HL-60/S4 treated with retinoic acid at 250 ng/mL for 4 days and 3 days (cell line): Measurements from ENCODE around the gene NSFL1C.
"Not testable (repeated sequence)": the region's sequence is repeated elsewhere in the genome, so short reads cannot be mapped to it uniquely, and the experiment has no call there.

Experiments used
- in situ Hi-C: fragments of 300-500 bp; cut with MboI; formaldehyde crosslinking; loops from 2 replicates; pipeline ENCODE4 v1.7.0; 2022; ENCODE audit warnings: low sequenced_read_pairs

The NSFL1C gene

DNA sequence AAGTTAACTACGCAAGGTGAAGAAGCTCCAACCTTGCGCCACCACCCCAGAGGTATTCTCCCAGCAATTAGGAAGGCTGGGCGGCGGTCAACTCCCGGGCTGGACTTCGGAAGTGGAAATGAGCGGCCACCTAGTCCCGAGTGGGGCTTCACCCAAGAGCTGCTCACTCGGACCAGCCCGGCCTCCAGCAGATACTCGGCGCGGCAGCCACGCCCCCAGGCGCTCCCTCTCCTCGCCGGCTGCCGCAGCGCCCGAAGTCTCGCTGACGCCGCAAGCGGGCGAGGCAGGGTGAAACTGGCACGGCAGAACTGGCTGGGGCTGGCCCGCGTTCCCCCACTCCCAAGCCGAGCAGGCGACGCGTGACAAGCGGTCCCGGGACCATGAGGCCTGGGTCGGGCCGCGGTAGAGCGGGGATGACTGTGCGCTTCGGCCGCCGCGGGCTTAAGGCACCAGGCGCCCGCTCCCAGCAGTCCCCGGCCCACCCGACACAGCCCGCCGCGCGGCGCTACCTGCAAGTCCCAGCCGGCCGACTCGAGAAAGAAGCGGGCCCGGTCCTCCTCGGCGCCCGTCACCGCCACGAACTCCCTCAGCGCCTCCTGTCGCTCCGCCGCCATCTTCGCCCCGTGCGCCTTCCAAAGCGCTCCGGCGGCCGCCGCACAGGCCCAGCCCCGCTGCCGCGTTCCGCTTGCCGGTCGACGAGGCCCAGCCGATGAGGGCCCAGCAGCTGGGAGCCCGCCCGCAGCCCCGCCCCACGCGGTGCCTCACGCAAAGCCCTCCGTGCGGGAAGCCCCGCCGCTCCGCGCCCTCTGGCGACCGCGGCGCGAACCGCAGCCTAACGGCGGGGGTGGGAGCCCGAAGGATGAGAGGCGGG, at the start of gene NSFL1C:
NSFL1C (minus strand) TSS at position 639 of the 871 bp plus-strand sequence; CDS start at position 614, 25 bp downstream.
- in situ Hi-C loops: no loop called here

DNA sequence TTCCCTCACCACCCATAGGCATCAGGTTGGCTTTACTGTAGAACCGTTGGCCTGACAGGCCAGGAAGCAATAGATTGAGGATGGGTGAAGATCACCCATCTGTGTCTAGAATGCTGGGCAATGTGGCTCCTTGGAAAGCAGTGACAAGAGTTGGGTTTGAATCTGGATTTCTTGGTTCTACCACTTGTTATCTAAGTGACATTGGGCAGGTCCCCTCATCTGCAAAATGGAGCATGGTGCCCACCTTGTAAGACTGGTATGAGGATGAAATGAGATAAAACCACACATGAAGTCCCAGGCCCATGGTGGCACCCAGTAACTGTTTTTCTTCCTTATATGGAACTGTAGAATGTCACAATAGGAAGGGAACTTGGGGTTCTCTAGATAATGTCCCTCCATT, 47.2 kb upstream of the NSFL1C start:
- in situ Hi-C loops: no loop called here

DNA sequence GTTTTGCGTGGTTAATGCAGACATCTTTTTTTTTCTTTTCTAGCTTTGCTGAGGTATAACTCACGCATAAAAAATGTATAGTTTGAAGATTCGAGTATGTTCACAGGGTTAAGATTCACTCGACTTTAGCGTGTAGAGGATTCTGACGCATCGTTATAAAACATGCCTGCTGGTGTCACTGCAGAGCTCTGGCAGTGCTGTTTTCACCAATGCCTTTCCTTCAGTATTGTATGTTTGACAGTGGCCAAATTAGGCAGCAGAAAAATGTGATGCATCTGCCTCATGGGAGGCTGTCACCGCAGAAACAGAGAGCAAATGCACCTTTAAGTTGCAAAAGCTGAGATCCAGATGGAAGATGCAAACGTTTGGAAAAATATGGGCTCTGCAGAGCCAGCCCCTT, 42.6 kb upstream of the NSFL1C start:
- in situ Hi-C loops: no loop called here

DNA sequence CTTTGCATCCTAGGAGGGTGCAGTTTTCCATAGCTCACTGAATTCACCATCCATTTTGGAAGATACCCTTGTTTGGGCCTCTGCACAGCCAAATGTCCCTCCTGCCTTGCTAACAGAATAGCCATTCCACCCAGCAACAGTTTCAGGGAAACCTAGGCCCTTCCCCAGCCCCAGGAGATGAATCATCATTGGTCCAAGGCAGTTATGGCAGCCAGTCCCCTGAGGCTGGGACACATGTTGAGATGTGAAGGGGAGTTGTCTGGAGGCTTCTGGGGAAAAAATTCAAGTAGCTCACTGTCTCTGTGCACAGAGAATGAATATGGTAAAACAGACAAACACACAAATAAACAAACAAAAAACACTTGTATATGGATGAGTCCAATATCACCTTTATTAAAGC, 41.9 kb upstream of the NSFL1C start:
- in situ Hi-C loops: no loop called here

DNA sequence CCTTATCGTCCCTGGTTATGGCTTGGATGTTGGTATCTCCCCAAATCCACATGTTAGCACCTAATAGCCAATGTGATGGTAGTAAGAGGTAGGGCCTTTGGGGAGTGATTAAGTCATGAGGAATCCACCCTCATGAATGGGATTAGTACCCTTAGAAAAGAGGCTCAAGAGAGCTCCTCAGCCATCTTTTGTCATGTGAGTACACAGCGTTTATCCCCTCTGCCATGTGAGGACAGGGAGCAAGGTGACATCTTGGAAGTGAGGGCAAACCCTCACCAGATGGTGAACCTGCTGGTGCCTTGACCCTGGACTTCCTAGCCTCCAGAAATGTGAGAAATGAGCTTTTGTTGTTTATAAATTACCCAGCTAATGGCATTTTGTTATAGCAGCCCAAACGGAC, 40.6 kb upstream of the NSFL1C start:
- in situ Hi-C loops: no loop called here

DNA sequence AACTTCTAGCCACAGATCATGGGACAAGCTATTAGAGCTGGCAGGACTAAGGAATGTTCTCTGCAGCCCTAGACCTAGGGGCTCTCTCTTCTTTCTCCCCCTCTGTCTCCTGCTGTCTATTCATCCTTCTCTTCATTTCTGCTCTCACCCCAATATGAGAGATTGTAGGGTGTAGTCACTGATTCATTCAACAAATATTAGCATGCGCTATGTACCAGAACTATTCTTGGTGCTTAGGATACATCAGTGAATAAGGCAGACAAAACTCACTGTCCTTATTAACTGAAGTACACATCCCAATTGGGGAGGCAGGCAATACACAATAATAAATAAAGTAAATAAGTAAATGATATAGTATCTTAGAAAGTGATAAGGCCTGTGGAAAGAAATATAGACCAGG, 39.2 kb upstream of the NSFL1C start:
- in situ Hi-C loops: no loop called here

DNA sequence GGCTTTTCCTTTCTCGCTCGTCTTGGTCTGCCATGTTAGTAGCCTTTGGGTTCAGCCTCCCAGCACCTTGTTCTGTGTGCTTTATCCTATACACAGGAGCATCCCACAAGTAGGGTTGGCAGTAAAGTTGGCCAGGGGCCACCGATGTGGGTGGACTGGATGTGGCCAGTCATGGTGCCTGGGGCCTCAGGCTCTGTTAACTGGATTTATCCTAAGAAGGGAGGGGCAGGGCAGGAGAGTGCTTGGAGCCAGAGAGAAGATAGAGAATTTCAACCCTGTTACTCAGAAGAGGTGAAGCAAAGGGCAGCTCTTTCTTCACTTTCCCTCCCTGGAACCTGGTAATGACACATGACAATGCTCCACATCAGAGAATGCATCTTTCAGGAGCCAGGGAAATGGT, 38.7 kb upstream of the NSFL1C start:
- in situ Hi-C loops: no loop called here

DNA sequence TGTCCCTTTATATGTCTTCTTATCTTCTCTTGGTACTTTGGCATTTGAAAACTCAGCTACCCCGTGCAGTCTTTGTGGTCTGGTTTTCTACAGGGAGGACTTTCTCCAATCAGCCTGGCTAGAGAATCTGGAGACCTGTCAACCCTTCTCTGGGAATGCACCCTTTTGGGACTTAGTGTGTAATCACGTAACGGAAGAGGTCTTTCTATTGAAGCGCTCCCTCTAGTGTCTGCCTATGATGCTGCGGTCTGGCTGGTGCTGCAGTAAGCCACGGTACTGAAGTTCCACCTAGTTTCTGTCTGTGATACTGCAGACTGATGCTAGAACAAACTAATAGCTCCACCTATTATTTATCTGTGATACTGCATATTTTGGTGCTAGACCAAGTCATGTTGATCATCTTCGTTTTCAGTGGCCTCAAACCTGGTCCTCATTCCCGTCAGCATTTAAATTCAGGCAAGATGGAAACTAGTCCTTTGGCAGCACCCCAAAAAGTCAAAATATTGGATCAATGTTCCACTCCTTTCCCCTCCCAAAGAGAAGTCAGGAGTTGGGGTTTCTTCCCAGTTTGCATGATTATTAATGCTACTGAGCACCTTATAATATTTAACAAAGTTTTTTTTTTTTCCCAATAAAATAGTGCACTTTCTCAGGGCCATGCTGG, 37.0 kb upstream of the NSFL1C start:
- in situ Hi-C loops: no loop called here

DNA sequence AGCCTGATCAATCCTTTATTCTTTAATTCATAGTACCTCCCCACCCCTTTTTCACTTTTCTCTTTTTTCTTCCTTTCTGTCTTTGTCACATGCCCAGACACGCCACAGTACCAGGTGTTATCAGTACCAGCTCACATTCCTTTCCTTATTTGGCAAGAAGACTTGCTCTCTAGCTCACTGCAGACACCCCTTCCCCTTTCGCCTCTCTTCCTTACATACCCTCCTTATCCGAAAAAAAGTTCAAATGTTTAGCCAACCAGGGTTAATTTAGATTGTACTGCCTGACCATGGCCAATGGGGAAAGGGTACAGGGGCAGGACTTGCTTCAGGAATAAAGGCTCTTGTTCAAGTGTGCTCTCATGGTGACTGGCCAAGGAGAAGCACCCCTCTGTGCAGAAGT, 33.8 kb upstream of the NSFL1C start:
- in situ Hi-C loops: no loop called here

DNA sequence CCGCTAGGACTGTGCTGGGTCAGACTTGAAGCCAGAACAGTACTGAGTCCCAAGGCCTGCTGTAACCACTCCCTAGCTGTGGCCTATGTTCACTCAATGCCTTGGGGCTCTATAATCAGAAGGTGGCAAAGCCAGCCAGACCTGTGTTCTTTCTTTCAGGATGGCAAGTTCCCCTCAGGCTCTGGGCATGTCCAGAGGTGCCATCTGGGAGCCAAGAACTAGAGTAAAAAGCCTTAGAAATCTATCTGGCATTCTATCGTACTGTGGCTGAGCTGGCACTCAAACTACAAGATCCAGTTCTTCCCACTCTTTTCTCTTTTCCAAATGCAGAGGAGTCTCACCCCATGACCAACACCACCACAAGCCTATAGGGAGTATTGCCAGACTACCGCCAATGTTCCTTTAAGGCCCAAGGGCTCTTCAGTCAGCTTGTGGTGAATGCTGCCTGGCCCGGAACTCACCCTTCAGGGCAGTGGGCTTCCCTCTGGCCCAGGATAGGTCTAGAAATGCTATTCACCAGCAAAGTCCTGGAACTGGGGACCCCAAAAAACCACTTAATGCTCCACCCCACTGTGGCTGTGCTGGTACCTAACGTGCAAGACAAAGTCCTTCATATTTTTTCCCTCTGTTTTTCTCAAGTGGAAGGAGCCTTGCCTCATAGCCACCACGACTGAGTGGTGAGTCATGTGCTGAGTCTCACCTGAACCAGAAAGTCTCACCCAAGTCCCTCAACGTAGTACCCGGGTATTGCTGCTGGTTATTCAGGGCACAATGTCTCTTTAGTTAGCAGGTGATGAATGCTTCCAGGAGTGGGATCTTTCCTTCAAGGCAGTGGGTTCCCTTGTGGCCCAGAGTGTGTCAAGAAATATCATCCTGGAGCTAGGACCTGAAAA, 33.1 kb upstream of the NSFL1C start:
- in situ Hi-C loops: no loop called here

DNA sequence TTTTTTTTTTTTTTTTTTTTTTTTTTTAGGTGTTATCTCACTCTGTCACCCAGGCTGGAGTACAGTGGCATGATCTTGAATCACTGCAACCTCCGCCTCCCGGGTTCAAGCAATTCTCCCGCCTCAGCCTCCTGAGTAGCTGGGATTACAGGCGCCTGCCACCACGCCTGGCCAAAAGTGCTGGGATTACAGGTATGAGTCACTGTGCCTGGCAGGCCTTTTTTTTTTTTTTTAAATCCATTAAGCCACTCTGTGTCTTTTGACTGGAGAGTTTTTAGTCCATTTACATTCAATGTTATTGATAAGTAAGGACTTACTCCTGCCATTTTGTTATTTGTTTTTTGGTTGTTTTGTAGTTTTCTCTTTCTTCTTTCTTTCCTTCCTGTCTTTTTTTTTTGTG, 30.7 kb upstream of the NSFL1C start:
- in situ Hi-C loops: not testable (repeated sequence)

DNA sequence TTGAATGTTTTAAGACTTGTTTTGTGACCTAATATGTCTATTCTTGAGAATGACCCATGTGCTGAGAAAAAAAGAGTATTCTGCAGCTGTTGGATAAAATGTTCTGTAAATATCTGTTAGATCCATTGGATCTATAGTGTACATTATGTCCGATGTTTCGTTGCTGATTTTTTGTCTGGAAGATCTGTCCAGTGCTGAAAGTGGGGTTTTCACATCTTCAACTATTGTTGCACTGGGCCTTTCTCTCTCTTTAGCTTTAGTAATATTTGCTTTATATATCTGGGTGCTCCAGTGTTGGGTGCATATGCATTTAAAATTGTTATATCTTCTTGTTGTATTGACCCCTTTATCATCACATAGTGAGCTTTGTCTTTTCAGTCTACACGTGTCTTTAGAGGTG, 30.3 kb upstream of the NSFL1C start:
- in situ Hi-C loops: no loop called here

DNA sequence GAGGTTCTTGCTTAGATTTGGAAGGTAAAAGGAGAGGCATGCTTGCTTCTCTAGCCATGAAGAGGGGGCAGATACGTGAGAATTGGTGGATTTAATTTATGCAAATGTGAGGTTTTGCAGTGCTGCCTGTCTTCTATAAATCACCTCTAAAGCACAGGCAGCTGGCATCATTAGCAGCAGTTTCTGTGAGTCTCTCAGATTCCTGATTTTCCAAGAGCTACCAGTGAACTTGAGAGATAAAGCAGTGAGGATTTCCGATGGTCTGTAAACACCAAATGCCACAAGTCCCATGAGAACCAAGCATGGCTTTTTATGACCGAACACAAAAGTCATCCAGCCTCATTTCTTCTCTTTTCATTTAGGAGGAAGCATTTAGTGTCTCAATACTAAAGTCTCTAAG, 27.8 kb upstream of the NSFL1C start:
- in situ Hi-C loops: no loop called here

DNA sequence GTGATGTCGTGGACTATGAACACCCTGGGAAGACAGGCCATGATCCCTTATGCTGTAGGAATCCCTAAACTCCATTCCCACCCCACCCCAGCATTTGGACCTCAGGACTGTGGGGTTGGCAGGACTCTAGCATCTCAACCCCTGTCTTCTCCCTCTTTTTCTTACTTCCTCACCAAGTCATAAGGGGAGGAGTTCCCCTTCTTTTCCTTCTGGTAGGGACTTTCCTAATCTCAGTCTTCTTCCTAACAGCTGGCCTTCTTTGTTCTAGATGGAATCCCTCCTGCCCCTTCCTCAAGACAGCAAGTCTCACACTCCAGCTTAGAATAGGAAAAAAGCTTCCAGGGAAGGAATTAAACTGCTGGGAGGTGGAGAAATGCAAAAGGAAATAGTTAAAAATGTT, 26.9 kb upstream of the NSFL1C start:
- in situ Hi-C loops: no loop called here

DNA sequence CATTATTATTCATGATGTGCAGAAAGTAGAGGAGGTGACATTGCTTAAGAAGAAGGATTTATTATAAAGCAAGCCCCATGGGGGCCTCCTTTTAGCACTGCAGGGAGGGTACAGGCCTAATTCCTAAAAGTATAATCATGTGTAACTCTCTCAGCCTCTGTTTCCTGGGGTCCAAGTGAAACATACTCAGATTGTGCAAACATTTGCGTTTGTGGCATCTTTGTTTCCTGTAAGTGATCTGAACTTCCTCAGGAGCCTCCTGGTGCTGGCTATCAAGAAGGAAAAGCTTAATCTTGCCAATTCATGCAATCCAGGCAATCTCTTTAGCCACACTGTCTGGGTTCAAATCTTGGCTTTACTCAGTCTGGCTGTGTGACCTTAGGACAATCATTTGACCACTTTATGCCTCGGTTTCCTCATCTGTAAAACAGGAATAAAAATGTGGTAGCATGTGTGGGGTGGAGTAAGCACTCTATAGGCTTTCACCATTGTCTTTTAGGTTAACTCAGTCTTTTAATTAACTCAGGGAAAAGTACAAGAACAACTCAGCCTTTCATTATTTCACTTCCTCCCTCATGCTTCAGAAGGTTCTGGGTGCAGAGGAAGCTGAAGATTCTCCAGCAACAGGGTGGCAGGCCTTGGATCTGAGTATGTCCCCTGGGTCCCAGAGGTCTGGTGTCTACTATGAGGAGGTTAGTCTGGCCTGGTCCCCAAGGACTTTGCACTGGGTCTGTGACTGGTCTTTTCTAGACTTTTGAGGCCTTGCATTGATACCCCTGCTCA, 25.4 kb upstream of the NSFL1C start:
- in situ Hi-C loops: no loop called here

DNA sequence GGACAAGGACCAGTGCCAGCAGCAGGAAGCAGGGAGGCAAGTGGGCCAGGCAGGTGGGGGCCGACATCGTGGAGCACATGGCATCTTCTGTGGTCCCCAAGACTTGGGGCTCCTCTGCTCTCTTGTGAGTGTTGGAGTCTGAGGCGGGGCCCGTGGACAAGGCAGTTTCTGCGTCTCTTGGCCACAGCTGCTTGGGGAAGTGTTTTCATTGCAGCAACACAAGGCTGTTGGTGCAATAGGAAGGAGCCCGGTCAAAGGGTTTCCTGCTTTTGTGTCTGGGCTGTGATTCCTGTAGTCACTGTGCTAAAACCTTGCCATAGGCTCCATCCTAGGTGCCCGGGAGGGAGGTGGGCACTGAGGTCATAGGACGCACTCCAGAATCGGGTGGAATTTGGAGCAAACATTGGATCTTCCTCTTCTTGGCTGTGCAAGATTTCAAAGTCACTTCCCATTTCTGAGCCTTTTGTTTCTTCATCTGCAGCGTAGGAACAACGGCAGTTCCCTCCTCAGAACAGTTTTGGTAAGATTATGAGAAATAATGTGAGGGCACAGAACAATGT, 24.7 kb upstream of the NSFL1C start, which contains the start of gene SIRPB2:
SIRPB2 (minus strand) TSS at position 140 of the 560 bp plus-strand sequence; CDS start at position 79, 61 bp downstream.
- in situ Hi-C loops: no loop called here

DNA sequence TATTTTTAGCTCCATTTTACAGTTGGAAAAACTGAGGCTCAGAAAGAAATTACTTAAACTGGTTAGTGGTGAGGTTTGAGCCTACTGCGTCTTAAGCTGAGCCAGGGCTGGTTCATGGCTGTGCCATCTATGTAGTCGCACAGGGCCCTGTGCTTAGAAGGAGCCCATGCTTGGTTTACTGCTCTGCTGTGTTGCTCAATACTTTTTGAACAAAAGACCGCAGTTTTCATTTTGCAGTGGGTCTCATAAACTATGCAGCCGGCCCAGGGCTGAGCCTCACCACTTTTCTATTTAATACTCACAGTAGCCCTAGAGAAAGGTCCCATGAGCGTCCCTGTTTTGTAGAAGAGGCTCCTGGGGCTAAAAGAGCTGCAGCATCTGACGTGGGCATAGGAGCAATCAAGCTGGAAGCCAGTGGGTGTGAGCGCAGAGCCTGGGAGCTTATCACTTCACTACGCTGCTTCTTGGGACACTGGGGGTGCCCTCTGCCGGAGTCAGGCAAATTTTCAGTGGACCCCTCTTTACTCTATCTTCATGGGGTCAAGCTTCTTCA, 24.1 kb upstream of the NSFL1C start:
- in situ Hi-C loops: no loop called here

DNA sequence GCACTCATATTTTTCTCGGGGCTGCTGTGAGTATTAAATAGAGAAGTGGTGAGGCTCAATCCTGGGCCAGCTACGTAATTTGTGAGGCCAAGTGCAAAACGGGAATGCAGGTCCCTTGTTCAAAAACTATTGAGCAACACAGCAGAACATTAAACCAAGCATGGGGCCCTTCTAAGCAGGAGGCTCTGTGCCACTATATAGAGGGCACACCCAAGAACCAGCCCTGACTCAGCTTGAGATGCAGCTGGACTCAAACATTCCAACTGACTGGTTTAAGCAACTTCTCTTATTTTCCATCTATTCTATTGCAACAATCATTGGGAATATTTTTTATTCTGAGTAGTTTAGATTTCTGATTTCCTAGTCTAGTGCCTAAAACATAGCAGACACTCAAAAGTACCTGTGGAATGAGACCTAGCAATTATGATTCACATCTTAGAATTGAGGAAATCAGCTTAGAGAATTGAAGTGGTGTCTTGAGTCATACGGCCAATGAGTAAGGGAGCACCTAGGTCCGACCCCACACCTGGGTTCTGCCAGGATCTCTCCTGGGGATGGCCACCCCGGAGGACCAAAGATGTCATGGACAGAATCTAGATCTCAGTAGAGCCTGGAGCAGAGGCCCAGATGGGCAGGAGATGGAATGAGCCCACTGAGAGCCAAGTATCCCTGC, 23.3 kb upstream of the NSFL1C start:
- in situ Hi-C loops: no loop called here

DNA sequence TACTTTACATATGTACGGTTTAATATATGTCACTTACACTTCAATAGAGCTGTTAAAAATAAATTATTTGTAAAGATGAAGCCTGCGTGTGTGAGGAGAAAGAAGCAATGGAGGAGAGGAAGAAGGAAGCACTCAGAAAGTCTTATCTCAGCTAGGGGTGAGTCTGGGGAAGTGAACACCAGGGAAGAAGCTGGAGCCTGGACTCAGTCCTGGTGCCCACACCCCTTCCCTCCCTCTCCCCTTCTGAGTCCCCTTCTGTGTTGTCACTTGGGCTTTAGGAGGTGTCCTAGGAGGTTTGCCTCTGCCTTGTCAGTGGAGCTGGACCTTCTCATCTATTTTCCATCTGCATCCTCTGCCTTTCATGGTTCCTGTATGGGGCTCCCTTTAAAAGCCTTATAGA, 22.7 kb upstream of the NSFL1C start:
- in situ Hi-C loops: no loop called here
